Subcutaneous adipose tissue (tissue), 4 donors: ENCODE measurements around the gene C17orf67. TPM values are rescaled to one million over a fixed set of nuclear protein-coding genes. Genes with fewer than 3 reads are reported as not detected.

ENCODE experiments used
- CTCF ChIP-seq: fragments of 450-650 bp; IDR thresholded peaks from one replicate; pipeline ENCODE4 v1.5.1; 2016; ENCODE audit warnings: low read depth, mild to moderate bottlenecking, control low read depth, antibody characterized with exemption, moderate library complexity
- total RNA-seq, 4 donors: library from RNA; depleted of rRNA; stranded (reverse); fragments of >200 nt; gene quantifications; one replicate each; pipeline ENCODE4 v1.1.0, GENCODE V29; 2016

The C17orf67 gene
- total RNA-seq, 4 donors from 2014 or later, result 0.66 to 1.3 (median 1.2) TPM; not detected in 1

DNA sequence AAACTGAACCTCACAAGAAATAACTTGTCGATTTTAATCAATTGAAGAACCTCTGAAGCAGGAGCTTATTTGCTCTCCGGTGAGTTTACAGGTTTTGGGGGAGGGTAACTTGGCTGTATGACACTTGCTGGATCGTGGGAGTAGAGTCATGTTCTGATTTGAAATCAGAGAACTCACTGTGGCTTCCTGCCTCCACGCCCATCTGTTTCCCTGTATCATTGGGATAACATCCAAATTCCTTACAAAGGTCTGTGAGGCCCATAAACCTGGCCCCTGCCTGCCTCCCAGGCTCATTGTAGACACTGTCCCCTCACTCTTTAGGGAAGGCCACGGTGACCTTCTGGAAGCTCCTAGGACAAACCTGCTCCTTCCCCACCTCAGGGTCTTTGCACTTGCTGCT is 48.3 kb downstream of the C17orf67 start:
- TF ChIP-seq CTCF, result no peak

GRCh38 chr17:56782338-56782737 is 51.4 kb downstream of the C17orf67 start:
- TF ChIP-seq CTCF, result no peak

DNA sequence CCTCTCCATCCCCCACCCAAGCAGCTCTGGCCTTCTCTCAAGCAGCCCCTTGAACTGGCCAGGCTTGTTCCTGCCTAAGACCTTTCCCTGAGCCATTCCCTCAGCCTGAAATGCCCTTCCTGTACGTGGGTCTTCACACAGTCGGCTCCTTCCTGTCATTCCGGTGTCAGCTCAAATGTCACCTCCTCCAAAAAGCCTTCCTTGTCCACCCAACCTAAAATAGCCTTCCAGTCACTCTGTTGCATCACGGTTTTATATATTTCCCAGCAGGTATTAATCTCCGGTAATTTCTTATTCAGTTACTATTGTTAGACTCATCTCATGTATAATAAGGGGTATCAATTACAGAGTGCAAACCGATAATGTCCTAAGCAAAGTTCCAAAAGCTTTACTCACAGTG is 51.8 kb downstream of the C17orf67 start:
- TF ChIP-seq CTCF, result no peak

GRCh38 chr17:56779898-56780777 is 53.6 kb downstream of the C17orf67 start:
- TF ChIP-seq CTCF, result no peak

GRCh38 chr17:56779322-56779721 is 54.4 kb downstream of the C17orf67 start:
- TF ChIP-seq CTCF, result no peak

DNA sequence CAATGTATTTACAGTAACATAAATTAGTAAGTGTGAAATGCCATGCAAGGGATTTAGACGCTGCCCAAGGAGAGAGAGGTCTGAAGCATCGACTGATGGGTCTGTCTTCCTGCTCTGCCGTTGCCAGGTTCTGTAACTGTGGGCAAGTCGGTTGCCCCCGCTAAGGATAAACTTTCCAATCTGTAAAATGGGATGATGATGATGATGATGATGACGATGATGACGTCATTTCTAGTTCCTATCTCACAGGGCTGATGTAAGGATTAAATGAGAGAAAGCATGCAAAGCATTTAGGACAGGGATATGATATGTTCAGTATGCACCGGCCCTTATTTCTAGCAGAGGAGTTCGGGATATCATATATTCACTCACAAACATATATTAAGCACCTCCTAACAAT is 54.8 kb downstream of the C17orf67 start:
- TF ChIP-seq CTCF, result no peak

DNA sequence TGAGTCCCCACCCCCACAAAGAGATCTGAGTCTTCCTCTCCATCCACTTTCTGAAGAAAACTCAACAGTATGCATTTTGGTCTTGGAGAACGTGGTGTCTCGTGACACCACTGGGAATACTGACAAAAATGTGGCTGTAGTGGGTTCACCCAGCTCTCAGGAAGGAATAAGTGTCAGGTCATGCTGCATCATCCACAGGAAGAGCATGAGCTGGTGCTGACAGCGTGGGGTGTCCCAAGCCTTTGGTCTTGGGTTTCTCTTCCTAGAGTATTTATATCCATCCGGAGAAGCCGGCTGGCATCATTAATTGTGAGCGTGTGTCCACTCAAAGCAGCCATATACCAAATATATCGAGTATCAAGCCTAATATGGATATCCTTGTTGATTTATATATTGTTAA is 55.9 kb downstream of the C17orf67 start:
- TF ChIP-seq CTCF, result no peak
